Neural progenitor cell (in vitro differentiated cells): ENCODE results near the gene REV3L. TPM values are rescaled to one million over a fixed set of nuclear protein-coding genes. Genes with fewer than 3 reads are reported as not detected.

ENCODE experiments used
- DNase-seq: peaks from one replicate; pipeline ENCODE4 v3.0.0-alpha.2; 2016; ENCODE audit warnings: low spot score
- H2AFZ ChIP-seq: fragments of 200-600 bp; sonication (generic); replicated peaks from 2 replicates; pipeline ENCODE4 v1.6.1; 2016; ENCODE audit warnings: antibody characterized with exemption
- H3F3A ChIP-seq: fragments of 200-600 bp; sonication (generic); 2 replicates; pipeline ENCODE4 v1.6.1; 2016; ENCODE audit warnings: antibody characterized with exemption, low read depth
- H3K27ac ChIP-seq: fragments of 200-600 bp; sonication (generic); 2 replicates; pipeline ENCODE4 v1.5.1; 2016; ENCODE audit warnings: mild to moderate bottlenecking
- H3K27me3 ChIP-seq: fragments of 200-600 bp; sonication (generic); 2 replicates; pipeline ENCODE4 v1.6.1; 2016; ENCODE audit warnings: mild to moderate bottlenecking, moderate library complexity
- H3K36me3 ChIP-seq: fragments of 200-600 bp; sonication (generic); 2 replicates; pipeline ENCODE4 v1.5.1; 2016
- H3K4me1 ChIP-seq: fragments of 200-600 bp; sonication (generic); 2 replicates; pipeline ENCODE4 v1.6.1; 2016; ENCODE audit warnings: mixed run types
- H3K4me2 ChIP-seq: fragments of 200-600 bp; sonication (generic); 2 replicates; pipeline ENCODE4 v1.6.1; 2016
- H3K4me3 ChIP-seq: fragments of 200-600 bp; sonication (generic); 2 replicates; pipeline ENCODE4 v1.5.1; 2016
- H3K79me2 ChIP-seq: fragments of 200-600 bp; sonication (generic); 2 replicates; pipeline ENCODE4 v1.6.1; 2016; ENCODE audit warnings: low read depth
- H3K9ac ChIP-seq: fragments of 200-600 bp; sonication (generic); 2 replicates; pipeline ENCODE4 v1.6.1; 2016
- H3K9me3 ChIP-seq: fragments of 200-600 bp; sonication (generic); 2 replicates; pipeline ENCODE4 v1.5.1; 2016; ENCODE audit warnings: low read depth
- H4K20me1 ChIP-seq: fragments of 200-600 bp; sonication (generic); 2 replicates; pipeline ENCODE4 v1.6.1; 2016; ENCODE audit warnings: low read depth
- H3K27ac Mint-ChIP-seq: 3 replicates; pipeline ENCODE4 v1.8.0; 2021; ENCODE audit warnings: mixed read lengths
- H3K27me3 Mint-ChIP-seq: 2 replicates; pipeline ENCODE4 v1.8.0; 2022; ENCODE audit warnings: low read depth, mild to moderate bottlenecking, inconsistent platforms, moderate library complexity, mixed read lengths; ENCODE audit not compliant: insufficient read depth
- H3K36me3 Mint-ChIP-seq: 3 replicates; pipeline ENCODE4 v1.8.0; 2021; ENCODE audit warnings: mixed read lengths
- H3K4me1 Mint-ChIP-seq: 3 replicates; pipeline ENCODE4 v1.8.0; 2021; ENCODE audit warnings: mixed read lengths
- H3K4me3 Mint-ChIP-seq: 3 replicates; pipeline ENCODE4 v1.8.0; 2021; ENCODE audit warnings: mild to moderate bottlenecking, moderate library complexity, mixed read lengths
- H3K9me3 Mint-ChIP-seq: 3 replicates; pipeline ENCODE4 v1.8.0; 2020; ENCODE audit warnings: mixed read lengths
- CTCF ChIP-seq: fragments of 200-600 bp; sonication (generic); IDR thresholded peaks from 2 replicates; pipeline ENCODE4 v1.5.1; 2017; ENCODE audit warnings: antibody characterized with exemption, mild to moderate bottlenecking
- EZH2 ChIP-seq: fragments of 200-600 bp; sonication (generic); IDR thresholded peaks from 2 replicates; pipeline ENCODE4 v1.6.1; 2017; ENCODE audit warnings: antibody characterized with exemption, mild to moderate bottlenecking, moderate library complexity
- EZH2phosphoT487 ChIP-seq: fragments of 200-600 bp; sonication (generic); IDR thresholded peaks from 2 replicates; pipeline ENCODE4 v1.6.1; 2017; ENCODE audit warnings: antibody characterized with exemption
- total RNA-seq: library from RNA; depleted of rRNA; stranded (reverse); fragments of >200 nt; gene quantifications from 2 replicates; pipeline ENCODE4 v1.2.3, GENCODE V29; 2015; ENCODE audit warnings: low replicate concordance

REV3L gene
- total RNA-seq, 1 donor from 2014 or later, result 23.5 TPM

GRCh38 chr6:111499269-111499793, 16.3 kb upstream of the REV3L start:
- Histone ChIP-seq H4K20me1 (peaks cover 39% of the 10 kb centered on the region), H3K4me1 (peaks cover 37% of the 10 kb centered on the region), H3K36me3 (no peaks in the 10 kb centered on the region), H3K4me3 (no peak overlapping the region), H3K9ac (no peak overlapping the region), H3K27ac (no peak overlapping the region), H2AFZ (no peak overlapping the region), H3F3A (peaks cover 29% of the 10 kb centered on the region), H3K9me3 (no peaks in the 10 kb centered on the region), H3K27me3 (no peaks in the 10 kb centered on the region), H3K4me2 (no peak overlapping the region), H3K79me2 (peaks cover 88% of the 10 kb centered on the region)
- Mint-ChIP-seq H3K36me3 (peaks cover 2% of the 10 kb centered on the region), H3K4me3 (no peak overlapping the region), H3K27ac (no peak overlapping the region), H3K27me3 (no peaks in the 10 kb centered on the region), H3K4me1 (peaks cover 24% of the 10 kb centered on the region), H3K9me3 (no peaks in the 10 kb centered on the region)
- TF ChIP-seq EZH2phosphoT487, result no peak
- no peak for TF ChIP-seq EZH2
- TF ChIP-seq CTCF, result no peak
- no peak for DNase-seq

- Histone ChIP-seq H4K20me1 (peaks cover 8% of the 10 kb centered on the region), H3K4me2 (no peak overlapping the region), H3K79me2 (peaks cover 90% of the 10 kb centered on the region), H2AFZ (no peak overlapping the region), H3F3A (no peaks in the 10 kb centered on the region), H3K4me1 (peaks cover 8% of the 10 kb centered on the region), H3K9me3 (no peaks in the 10 kb centered on the region), H3K4me3 (no peak overlapping the region), H3K9ac (no peak overlapping the region), H3K27me3 (no peaks in the 10 kb centered on the region), H3K36me3 (no peaks in the 10 kb centered on the region), H3K27ac (no peak overlapping the region)
- H3K4me3 Mint-ChIP-seq, result no peak overlapping the region
- no peaks in the 10 kb centered on the region for H3K4me1 Mint-ChIP-seq
- no peaks in the 10 kb centered on the region for H3K36me3 Mint-ChIP-seq
- no peak overlapping the region for H3K27ac Mint-ChIP-seq
- no peaks in the 10 kb centered on the region for H3K27me3 Mint-ChIP-seq
- H3K9me3 Mint-ChIP-seq, result no peaks in the 10 kb centered on the region
- DNase-seq, result no peak
- TF ChIP-seq EZH2, result no peak
- TF ChIP-seq CTCF, result no peak
- TF ChIP-seq EZH2phosphoT487, result no peak
Measured at GRCh38 chr6:111494951-111495635, 12.1 kb upstream of the REV3L start.

- Histone ChIP-seq H3K9me3 (no peaks in the 10 kb centered on the region), H3K27me3 (no peaks in the 10 kb centered on the region), H3K4me1 (no peaks in the 10 kb centered on the region), H3K4me2 (no peak overlapping the region), H3K4me3 (no peak overlapping the region), H3K79me2 (peaks cover 96% of the 10 kb centered on the region), H3K27ac (no peak overlapping the region), H4K20me1 (peaks cover 4% of the 10 kb centered on the region), H3K36me3 (no peaks in the 10 kb centered on the region), H3K9ac (no peak overlapping the region), H3F3A (no peaks in the 10 kb centered on the region), H2AFZ (no peak overlapping the region)
- H3K9me3 Mint-ChIP-seq, result no peaks in the 10 kb centered on the region
- no peak overlapping the region for H3K4me3 Mint-ChIP-seq
- H3K36me3 Mint-ChIP-seq, result peaks cover 13% of the 10 kb centered on the region
- H3K27me3 Mint-ChIP-seq, result no peaks in the 10 kb centered on the region
- DNase-seq, result no peak
- H3K4me1 Mint-ChIP-seq, result no peaks in the 10 kb centered on the region
- no peak overlapping the region for H3K27ac Mint-ChIP-seq
- TF ChIP-seq EZH2, result no peak
- TF ChIP-seq EZH2phosphoT487, result no peak
- no peak for TF ChIP-seq CTCF
Measured at GRCh38 chr6:111492499-111492898, 9.5 kb upstream of the REV3L start.
